Neutrophil (primary cell): Measurements from ENCODE around the gene NES.

Source experiments
- H3K27ac ChIP-seq: fragments of 200-600 bp; sonication (generic); 2 replicates; pipeline ENCODE4 v1.5.1; 2016; ENCODE audit warnings: mild to moderate bottlenecking, moderate library complexity
- H3K27me3 ChIP-seq: fragments of 200-600 bp; sonication (generic); 2 replicates; pipeline ENCODE4 v1.6.0; 2016; ENCODE audit warnings: mild to moderate bottlenecking
- H3K36me3 ChIP-seq: fragments of 200-600 bp; sonication (generic); 2 replicates; pipeline ENCODE4 v1.5.1; 2017
- H3K4me1 ChIP-seq, 2 experiments: fragments of 200-600 bp in 1 of 2; sonication (generic) in 1 of 2; 1 replicate in 1 of 2; 2 replicates in 1 of 2; pipeline versions ENCODE4 v1.5.1 to v1.6.1; 2013 to 2016; ENCODE audit warnings: low read depth in 1 of 2, low read length in 1 of 2, mild to moderate bottlenecking in 1 of 2, moderate library complexity in 1 of 2; ENCODE audit not compliant: control insufficient read depth in 1 of 2, insufficient read depth in 1 of 2
- H3K4me3 ChIP-seq, 2 experiments: fragments of 200-600 bp in 1 of 2; sonication (generic) in 1 of 2; 1 replicate in 1 of 2; 2 replicates in 1 of 2; pipeline ENCODE4 v1.5.1; 2013 to 2016; ENCODE audit warnings: low read depth in 1 of 2, low read length in 1 of 2, mild to moderate bottlenecking in 1 of 2, moderate library complexity in 1 of 2
- H3K9me3 ChIP-seq: fragments of 200-600 bp; sonication (generic); 2 replicates; pipeline ENCODE4 v1.5.1; 2016
- TF ChIP-seq, protein P1 (sequence below): fragments of 200-600 bp; sonication (generic); IDR thresholded peaks from 2 replicates; pipeline ENCODE4 v1.5.1; 2016; ENCODE audit warnings: antibody characterized with exemption

NES gene

DNA sequence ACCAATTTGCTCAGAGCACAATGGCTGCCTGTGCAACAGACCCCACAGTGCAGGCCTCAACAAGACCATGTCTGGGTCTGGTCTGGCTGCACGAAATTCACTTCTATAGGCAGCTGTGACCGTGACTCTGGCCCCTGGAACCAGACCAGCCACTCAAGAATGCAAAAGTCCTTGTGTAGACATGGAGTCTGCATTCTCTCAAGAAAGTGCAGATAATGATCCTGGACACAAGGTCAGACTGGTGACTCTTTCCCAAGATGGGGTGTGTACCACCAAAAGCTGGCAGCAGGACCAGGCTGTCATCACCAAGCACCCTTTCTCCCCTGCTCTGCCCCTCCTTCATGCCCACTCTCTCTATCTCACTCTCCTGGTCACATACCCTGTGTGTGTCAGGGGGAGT is 43.9 kb upstream of the NES start:
- H3K27ac ChIP-seq: no peak overlapping the region
- peaks cover 55% of the 10 kb centered on the region for H3K36me3 ChIP-seq
- H3K4me3 ChIP-seq: no peak overlapping the region
- no peaks in the 10 kb centered on the region for H3K27me3 ChIP-seq
- TF ChIP-seq, protein P1, sequence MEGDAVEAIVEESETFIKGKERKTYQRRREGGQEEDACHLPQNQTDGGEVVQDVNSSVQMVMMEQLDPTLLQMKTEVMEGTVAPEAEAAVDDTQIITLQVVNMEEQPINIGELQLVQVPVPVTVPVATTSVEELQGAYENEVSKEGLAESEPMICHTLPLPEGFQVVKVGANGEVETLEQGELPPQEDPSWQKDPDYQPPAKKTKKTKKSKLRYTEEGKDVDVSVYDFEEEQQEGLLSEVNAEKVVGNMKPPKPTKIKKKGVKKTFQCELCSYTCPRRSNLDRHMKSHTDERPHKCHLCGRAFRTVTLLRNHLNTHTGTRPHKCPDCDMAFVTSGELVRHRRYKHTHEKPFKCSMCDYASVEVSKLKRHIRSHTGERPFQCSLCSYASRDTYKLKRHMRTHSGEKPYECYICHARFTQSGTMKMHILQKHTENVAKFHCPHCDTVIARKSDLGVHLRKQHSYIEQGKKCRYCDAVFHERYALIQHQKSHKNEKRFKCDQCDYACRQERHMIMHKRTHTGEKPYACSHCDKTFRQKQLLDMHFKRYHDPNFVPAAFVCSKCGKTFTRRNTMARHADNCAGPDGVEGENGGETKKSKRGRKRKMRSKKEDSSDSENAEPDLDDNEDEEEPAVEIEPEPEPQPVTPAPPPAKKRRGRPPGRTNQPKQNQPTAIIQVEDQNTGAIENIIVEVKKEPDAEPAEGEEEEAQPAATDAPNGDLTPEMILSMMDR: no peak
- H3K4me1 ChIP-seq: peaks cover 11 to 14% of the 10 kb centered on the region in 2 experiments
- H3K9me3 ChIP-seq: no peaks in the 10 kb centered on the region

DNA sequence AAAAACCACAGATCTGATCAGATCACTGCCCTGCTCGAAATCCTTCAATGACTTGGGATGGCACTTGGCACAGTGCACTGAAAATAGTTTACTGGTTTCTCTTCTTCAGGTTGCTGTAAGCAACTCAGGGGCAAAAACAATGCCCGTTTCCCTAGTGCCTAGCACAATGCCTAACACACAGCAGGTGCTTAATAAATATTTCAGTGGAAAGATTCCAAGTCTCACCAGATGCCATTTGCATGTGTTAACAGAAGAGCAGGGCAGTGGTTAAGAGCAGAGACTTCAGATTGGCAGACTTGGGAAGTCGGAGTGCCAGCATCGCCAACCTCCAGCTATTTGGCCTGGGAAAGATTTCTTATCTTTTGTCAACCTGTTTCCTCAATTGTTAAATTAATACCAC is 40.1 kb upstream of the NES start:
- Histone ChIP-seq H3K27me3 (no peaks in the 10 kb centered on the region), H3K4me1 (no peaks in the 10 kb centered on the region), H3K4me3 (no peak overlapping the region), H3K9me3 (no peaks in the 10 kb centered on the region), H3K36me3 (peaks cover 41% of the 10 kb centered on the region), H3K27ac (no peak overlapping the region)
- TF ChIP-seq, protein P1: no peak

DNA sequence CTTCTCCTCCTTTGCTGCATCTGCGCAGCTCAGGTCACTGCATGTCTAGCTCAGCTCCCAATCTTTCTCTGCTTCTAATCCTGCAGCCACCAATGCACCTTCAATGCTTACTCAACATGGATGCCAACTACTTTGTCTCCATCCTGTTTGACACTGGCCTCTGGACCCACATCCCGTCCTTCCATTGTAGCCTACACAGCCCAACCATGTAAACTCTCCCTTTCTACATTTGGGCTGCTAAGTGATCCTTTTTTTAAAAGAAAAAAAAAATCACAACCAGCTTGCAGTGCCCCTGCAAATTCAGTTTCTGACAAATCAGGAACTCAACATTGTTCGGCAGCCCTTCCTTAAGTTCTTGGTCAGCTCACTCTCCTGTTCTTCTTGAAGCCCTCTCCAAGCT is 37.6 kb upstream of the NES start:
- Histone ChIP-seq H3K36me3 (peaks cover 22% of the 10 kb centered on the region), H3K4me1 (no peaks in the 10 kb centered on the region), H3K27me3 (peaks cover 4% of the 10 kb centered on the region), H3K27ac (no peak overlapping the region), H3K4me3 (no peak overlapping the region), H3K9me3 (no peaks in the 10 kb centered on the region)
- TF ChIP-seq, protein P1: no peak

DNA sequence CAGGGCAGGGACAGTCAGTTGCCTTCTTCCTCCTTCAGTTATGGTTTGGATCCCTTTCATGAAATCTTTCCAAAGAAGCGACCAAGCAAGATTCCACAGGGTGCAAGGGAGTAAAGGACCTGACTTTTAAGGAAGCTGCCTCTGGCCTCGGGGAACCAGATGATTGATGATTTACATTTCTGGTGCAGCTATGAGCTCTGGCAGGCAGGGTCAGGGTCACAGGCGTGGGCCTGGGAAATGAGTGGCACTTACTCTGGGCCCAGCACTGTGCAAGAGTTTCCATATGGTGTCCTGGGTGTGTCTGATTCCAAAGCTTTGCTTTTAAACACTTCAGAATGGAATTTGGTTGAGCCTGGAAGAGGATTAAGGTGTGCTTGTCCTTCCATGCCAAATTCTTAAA is 35.4 kb upstream of the NES start:
- Histone ChIP-seq H3K36me3 (peaks cover 14% of the 10 kb centered on the region), H3K27ac (no peak overlapping the region), H3K4me1 (no peaks in the 10 kb centered on the region), H3K4me3 (no peak overlapping the region), H3K9me3 (no peaks in the 10 kb centered on the region), H3K27me3 (peaks cover 24% of the 10 kb centered on the region)
- TF ChIP-seq, protein P1: no peak

DNA sequence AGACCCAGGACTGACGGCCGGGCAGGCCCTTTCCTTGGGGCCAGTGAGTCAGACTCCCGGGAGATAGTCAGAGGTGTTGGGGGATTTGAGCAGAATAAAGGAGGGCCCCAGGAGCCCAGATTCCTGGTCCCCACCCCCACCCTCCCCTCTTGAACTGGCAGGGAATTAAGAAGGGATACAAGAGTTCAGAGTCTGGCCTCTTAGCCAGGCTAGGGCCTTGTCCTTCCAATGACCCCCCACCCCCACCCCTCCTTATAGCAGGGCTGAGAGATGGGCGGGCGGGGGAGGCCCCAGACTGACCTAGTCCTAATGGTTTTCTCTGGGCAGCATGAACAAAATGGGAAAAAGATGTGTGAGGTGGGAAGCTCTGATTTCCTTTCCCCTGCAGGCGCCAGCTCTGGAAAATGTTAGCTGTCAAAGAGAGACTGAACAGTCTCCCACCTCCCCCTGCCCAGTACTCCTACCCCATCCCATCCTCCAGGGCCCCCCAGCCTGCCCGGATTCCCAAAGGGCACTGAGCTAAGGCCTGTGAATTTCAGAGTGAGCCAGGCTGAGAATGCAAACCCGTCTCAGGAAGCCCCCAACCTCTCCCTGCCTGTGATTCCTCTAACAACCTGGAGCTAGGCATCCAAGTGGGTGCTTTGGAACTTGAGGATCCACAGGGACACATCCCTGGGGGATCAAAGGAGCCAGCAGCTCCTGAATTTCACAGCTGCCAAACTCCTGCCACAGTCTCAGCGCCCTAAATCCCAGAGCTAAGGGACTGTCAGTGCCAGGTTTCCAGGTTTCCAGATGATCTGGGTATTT is 34.0 kb upstream of the NES start:
- H3K36me3 ChIP-seq: peaks cover 14% of the 10 kb centered on the region
- no peaks in the 10 kb centered on the region for H3K9me3 ChIP-seq
- no peak overlapping the region for H3K4me3 ChIP-seq
- peaks cover 38% of the 10 kb centered on the region for H3K27me3 ChIP-seq
- TF ChIP-seq, protein P1: no peak
- no peaks in the 10 kb centered on the region for H3K4me1 ChIP-seq
- no peak overlapping the region for H3K27ac ChIP-seq
